HG02798 (cell line): ENCODE results near the gene TRIM33.
A peak's percentile ranks its signal among the peaks of the same experiment; 100 is the strongest.
"Not testable (repeated sequence)": the region's sequence is repeated elsewhere in the genome, so short reads cannot be mapped to it uniquely, and the experiment has no call there.

ENCODE experiments used
- ATAC-seq: cut with Tn5 transposase; IDR thresholded peaks from one replicate; pipeline ENCODE4 v1.9.1; 2021; ENCODE audit warnings: mild to moderate bottlenecking; ENCODE audit not compliant: unreplicated experiment, poor library complexity

TRIM33 gene

GRCh38 chr1:114512595-114513280 is 1.7 kb upstream of the TRIM33 start:
- no peak for ATAC-seq

GRCh38 chr1:114510274-114511031 is 550 bp downstream of the TRIM33 start:
- peak; percentile 73 for ATAC-seq

- ATAC-seq: no peak
These were observed 1.3 kb downstream of the TRIM33 start for GRCh38 chr1:114509596-114510273.

GRCh38 chr1:114508386-114508898 is 2.6 kb downstream of the TRIM33 start:
- no peak for ATAC-seq

- no peak for ATAC-seq
These were observed 3.5 kb downstream of the TRIM33 start for GRCh38 chr1:114507513-114507912.

- no peak for ATAC-seq
These were observed 5.8 kb downstream of the TRIM33 start for GRCh38 chr1:114505148-114505561.

GRCh38 chr1:114503916-114504422 is 7.0 kb downstream of the TRIM33 start:
- no peak for ATAC-seq

GRCh38 chr1:114502080-114502479 is 8.9 kb downstream of the TRIM33 start:
- no peak for ATAC-seq

GRCh38 chr1:114499478-114499877 is 11.5 kb downstream of the TRIM33 start:
- no peak for ATAC-seq

GRCh38 chr1:114496089-114496488 is 14.9 kb downstream of the TRIM33 start:
- ATAC-seq: no peak

GRCh38 chr1:114495486-114495885 is 15.5 kb downstream of the TRIM33 start:
- no peak for ATAC-seq

- no peak for ATAC-seq
These were observed 18.0 kb downstream of the TRIM33 start for GRCh38 chr1:114492978-114493377.

GRCh38 chr1:114490274-114490693 is 20.7 kb downstream of the TRIM33 start:
- ATAC-seq: no peak

- no peak for ATAC-seq
These were observed 22.3 kb downstream of the TRIM33 start for GRCh38 chr1:114488739-114489138.

- no peak for ATAC-seq
These were observed 25.7 kb downstream of the TRIM33 start for GRCh38 chr1:114485286-114485685.

- peak; percentile 63 for ATAC-seq
These were observed 28.4 kb downstream of the TRIM33 start for GRCh38 chr1:114482585-114482984.

GRCh38 chr1:114479636-114480035 is 31.4 kb downstream of the TRIM33 start:
- not testable (repeated sequence) for ATAC-seq

GRCh38 chr1:114479134-114479533 is 31.9 kb downstream of the TRIM33 start:
- ATAC-seq: no peak

- no peak for ATAC-seq
These were observed 37.2 kb downstream of the TRIM33 start for GRCh38 chr1:114473796-114474195.

GRCh38 chr1:114472408-114472807 is 38.6 kb downstream of the TRIM33 start:
- no peak for ATAC-seq

GRCh38 chr1:114470681-114471080 is 40.3 kb downstream of the TRIM33 start:
- ATAC-seq: no peak
